CD4-positive, alpha-beta T cell treated with Interleukin-1 beta for 1 hour (primary cell): ENCODE results near the gene FBXW12.

Source experiments
- DNase-seq, 2 donors: peaks; one replicate each; pipeline ENCODE4 v3.0.0-alpha.2; 2020 to 2022

The FBXW12 gene

DNA sequence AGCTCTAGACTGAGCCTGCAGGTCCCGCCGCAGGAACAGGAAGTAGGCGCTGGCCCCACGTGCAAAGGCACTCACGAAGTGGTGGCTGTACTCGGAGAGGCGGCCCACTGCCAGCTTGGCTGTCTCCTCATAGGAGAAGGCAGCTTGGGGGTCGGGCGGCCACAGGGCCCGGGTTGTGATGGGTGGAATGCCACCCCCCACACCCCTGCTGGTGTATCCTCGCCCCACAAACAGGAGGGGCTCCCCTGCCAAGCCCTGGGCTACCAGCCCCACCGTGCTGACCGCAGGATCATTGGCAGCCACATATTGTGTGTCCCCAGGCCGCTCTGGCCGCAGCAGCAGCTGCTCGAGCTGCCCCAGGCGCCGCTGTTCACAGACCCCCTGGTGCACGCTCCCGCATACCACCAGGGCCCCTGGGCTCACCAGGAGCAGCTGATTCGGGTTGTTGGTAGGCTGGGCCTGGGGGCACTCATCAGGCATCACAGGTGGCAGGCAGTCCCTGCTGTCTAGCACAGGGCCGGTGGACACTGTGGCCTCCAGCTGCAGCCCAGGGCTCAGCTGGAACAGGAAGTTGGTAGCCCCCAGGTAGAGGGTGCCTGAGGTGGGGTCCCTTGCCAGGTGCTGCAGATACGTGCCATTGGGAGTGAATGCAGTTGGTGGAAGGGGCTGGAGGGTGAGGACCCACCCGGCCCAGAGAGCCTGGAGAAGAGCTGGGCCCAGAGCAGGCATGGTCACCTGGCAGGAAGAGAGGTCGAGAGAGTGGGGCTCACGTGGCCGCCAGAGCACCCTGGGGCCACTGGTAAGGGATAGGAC, 52.1 kb downstream of the FBXW12 start:
- DNase-seq = no peak

- no peak for DNase-seq
Measured at GRCh38 chr3:48425281-48425812, 53.3 kb downstream of the FBXW12 start.

DNA sequence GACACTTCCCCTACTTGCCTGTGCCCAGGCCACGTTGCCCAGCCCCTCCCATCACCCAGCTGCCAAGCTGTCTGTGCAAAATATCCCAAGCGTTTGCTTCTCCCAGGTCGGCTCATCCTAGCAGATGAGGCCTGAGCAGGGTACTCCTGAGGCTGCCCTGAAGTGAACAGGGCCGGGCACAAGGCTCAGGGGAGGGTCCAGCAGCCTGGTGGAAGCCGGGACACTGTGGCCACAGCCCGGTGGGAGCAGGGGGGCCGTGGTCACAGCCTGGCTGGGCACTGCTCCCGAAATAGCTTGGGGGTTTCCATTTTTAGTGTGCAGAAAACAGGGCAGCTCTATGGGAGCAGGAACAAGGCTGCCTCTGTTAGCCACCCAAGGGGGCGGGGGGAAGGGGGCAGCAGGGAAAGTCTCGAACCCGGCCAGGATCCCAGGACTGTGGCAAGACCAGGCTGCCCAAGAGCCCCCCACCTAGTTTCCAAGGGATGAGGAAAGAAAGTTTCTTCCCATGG, 54.4 kb downstream of the FBXW12 start:
- no peak for DNase-seq

DNA sequence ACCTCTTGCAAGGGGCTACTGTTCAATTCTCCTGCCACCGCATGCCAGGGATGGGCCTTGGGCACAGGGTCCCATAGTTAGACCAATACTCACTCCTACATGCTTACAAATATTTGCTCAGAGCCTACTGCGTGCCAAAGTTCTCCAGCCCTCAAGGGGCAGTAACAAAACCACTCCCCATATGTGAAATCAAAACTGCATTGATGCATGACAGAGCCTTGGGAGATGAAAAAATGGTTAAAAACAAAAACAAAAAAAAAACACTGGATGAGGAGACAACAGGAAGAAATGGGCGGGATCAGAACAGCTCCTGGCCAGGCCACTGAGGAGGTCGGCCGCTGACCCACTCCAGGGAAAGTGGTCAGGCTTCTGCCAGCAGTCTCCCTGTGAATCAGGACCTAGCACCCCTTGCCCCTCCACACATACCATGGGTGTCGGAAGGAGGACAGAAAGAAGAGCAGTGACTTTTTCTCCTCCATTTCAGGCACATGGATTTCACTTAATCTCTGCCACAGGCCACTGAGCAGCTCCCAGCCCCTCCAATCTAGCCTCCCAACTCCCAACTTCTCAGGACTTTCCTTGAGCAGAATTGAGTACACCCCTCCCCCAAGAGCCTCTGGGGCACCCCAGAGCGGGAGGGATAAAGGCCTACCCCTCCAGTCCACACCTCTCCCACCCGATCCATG, 55.1 kb downstream of the FBXW12 start:
- DNase-seq = no peak

- DNase-seq = no peak
Measured at GRCh38 chr3:48427630-48427962, 55.6 kb downstream of the FBXW12 start.

GRCh38 chr3:48428088-48428571, 56.1 kb downstream of the FBXW12 start:
- DNase-seq = no peak

DNA sequence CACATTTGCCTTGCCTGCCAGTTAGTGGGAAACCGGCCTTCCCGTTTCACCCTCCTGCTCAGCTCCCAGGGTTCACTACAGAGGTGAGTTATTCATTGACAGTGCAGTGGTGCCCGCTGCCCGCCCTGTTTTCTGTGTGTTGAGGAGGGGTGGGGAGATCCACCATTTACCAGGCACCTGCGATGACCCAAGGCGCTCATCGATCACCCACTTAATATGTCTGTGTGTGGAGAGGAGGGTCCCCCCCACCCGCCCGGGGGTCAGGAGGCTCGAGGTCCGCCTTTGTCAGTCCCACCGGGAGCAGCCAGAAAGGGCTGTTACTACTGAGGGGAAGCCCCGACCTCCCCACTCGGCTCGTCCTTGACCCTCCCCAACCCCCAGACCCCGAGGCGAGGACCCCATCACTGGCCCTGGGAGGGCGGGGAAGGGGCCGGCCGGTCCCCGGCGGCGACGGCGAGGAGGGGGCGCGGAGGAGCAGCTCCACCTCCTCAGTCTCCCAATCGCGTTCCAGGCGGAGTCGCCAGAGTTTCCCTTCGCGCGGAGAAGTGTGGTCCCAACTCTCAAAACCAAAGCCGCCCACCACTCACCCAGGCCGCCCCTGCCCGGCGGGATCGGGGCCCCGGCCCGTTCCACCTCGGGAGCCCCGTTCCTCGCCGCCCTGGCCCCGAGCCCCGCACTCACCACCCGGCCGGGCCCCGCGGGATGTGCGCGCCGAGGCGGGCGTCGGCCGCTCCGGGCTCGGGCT, 56.7 kb downstream of the FBXW12 start:
- no peak for DNase-seq

DNA sequence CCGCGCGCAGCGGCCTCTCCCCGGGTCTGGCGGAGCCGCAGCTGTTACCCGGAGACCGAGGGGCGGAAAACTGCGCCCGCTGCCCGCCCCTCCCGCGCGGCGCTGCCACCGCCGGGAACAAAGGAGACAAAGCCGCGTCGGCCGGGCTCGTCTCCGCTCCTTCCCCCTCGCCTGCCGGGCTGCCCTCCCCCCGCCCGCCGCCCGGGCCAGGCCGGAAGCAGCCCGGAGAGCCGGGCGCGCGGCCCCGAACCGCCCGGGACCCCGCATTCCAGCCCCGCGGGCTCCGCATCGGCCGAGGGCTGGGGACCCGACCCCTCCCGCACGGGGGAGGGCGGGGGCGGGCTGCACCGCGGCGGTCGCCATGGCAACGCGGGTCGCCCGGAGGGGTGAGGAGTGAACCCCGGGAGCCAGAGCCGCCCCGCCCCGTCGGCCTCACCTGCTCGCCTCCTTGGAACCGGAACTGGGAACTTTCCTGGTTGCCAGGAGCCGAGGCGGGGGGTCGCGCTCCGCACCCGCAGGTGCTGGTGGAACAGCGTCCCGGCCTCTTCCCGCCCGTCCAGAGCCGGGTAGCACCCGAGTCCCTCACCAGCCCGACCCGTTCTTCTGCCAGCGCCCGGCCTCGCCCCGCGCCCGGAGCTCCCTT, 57.4 kb downstream of the FBXW12 start:
- DNase-seq = peak; percentile 69 to 71

DNA sequence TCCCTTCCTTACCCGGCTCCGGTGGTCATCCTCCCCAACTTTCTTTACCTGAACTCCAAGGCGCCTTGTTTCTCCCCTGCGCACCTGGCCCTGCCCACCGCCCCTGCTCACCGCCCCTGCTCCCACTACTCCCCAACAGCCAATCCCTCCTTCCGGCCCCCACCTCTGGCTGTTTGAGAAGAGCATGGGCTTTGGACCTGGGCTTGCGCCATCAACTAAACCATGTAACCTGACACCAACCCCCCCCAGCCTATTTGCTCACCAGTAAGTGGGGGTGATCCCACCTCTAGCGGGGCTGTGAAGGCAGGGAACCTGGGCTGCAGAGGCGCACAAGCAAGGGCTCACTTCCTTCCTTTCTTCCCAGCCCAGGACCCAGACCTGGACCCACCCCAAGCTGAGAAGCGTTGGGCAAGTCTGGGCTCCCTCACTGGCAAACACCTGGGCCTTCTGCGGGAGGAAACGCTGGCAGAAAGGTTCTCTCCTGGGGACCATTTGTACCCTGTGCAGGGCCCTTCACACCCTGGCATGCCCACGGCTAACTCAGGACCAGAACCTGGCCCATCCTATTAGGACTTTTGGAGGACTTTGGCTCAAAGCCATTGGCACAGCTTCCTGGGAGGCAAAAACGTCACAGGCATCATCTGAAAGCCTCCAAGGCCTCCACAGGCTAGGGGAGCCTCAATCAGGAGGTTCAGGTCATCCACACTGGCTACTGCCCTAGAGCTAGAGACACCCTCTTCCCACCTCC, 58.1 kb downstream of the FBXW12 start, which contains the start of gene PLXNB1:
Gene PLXNB1, minus strand, starts transcription at position 127 of the 748 bp plus-strand sequence. CDS start 5,475 bp downstream, outside the sequence.
- DNase-seq = no peak

DNA sequence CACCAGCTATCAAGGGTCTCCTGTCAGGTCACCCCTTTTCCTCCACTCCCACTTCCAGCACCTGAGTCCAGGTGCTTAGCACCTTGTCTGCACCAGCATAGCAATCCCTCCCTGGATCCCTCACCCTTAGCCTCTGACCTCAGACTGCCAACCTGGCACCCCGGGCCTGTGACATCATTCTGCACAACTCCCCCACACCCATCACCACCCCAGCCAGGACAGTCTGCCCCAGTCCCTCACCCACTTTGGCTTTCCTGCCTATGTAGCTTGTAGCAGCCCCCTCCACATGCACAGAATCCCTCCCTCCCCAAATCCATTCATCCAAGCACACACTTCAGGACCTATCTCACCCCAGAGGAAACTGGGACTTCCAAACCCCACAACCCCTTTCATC, 58.7 kb downstream of the FBXW12 start:
- no peak for DNase-seq

DNA sequence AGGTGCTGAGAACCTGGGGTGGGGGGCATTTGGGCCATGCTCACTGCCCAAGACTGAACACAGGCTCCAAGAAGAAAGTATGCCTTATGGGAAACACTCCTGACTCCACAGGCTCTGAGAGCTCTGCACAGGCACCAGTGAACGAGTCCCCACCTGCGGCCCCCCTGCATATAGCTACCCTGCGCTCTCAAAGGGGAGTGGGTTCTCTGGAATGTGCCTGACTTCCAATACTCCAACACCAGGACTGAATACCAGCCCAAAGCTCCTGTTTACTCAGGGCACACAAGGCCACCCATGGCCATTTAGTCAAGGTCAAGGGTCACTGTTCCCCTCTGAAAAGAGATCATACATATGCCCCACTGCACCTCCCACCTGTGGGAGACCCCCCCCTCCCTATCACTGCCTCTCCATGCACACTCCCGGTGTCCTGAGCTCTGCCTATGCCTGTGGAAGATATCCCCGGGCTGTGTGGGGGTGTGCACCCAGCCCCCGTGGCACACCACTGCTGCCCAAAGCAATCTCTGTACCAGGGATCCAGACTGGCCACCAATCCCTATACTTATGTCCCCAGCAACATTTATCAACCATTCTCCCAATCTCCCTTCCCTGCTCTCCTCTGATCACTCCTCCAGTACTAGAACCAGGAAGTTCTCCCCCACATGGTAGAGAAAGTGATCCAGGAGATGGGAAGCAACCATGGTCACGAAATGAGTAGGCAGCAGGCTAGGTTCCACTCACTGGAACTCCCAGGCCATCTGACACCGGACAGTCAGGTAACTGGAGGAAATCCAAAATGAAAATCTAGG, 59.4 kb downstream of the FBXW12 start:
- DNase-seq = no peak

- no peak for DNase-seq
Measured at GRCh38 chr3:48432411-48433371, 60.7 kb downstream of the FBXW12 start.

DNA sequence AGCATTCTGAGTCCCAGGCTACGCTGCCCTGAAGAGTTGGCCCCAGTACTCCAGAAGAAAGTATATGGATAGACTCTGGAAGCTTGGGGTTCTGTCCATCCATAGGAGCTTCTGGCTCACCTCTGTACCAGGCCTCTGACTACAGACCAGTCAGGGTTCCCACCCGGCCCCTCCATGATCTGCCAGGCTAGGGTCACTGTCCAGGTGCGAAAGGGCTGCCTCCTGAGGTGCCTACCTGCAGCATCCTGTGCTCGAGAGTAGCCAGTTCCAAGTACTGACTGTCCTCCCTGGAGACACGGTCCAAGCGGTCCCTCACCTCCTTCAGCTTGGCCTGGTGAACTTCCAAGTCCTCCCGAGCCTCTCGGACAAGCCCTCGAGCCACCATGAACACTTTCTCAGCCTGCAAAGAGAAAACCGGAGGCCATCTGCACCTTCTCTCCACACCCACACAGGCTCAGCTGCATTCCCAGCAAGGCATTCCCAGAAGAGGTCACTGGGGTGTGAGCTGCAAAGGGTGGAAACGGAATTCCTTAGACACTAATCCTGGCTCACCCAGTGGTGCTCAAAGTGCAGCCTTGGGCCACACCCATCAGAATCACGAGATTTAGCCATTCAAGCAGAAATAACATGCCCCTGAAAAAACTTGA, 61.6 kb downstream of the FBXW12 start:
- DNase-seq = no peak

- DNase-seq = no peak
Measured at GRCh38 chr3:48434591-48435222, 62.7 kb downstream of the FBXW12 start.

- DNase-seq = no peak
Measured at GRCh38 chr3:48435223-48435595, 63.2 kb downstream of the FBXW12 start.

DNA sequence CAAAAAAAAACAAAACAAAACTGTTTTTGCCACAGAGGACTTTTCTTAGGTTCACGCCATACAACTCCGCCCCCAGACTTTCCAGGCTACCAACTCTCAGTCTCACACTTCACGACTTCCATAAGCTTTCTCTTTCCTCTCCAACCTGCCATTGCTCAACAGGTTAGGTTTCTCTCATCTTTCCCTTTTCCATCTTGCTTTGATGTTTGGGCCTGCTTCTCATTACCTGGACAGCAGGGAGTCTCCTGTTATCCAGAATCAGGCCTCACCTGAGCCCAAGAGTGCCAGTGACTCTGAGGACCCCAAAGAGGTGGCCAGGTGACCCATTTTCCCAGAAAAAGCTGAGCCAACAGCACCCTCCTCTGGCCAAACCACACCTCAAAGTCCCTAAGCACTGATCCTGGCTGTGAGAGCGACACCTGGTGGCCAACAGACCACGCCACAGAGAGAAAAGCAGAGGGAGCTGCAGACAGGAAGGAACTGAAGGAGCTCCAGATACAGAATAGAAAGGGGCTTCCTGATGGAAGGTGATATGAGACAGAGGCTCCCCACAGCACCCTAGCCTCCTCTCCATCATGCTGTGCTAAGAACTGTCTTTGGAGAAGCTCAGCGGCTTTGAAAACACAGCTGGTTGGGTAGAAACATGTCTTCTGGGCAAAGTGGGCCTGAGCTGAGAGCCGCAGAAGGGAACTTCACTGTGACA, 63.9 kb downstream of the FBXW12 start:
- peak; percentile 86 to 89 for DNase-seq

GRCh38 chr3:48436477-48436787, 64.4 kb downstream of the FBXW12 start:
- DNase-seq = no peak

DNA sequence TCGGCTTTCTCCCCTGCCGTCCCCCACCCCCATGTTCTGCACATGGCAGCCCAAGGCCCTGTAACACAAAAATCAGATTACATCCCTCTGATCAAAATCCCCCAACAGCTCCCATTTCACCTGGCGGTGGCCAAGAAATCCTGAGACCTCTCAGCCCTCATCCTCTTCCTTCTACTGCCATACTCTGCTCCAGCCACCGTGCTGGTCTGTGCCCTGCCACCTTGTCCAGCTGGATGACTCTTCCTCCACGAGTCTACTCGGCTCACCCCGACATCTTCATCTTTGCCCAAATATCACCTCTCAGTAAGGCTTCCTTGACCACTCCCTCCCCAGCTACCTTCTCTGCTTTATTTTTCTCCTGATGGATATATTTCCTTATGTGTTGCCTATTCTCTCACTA, 64.8 kb downstream of the FBXW12 start:
- DNase-seq = no peak
